HepG2 (cell line): Measurements from ENCODE around the gene STRBP. TPM values are rescaled to one million over a fixed set of nuclear protein-coding genes. Genes with fewer than 3 reads are reported as not detected.

Experiments
- ATAC-seq: fragments of 200-7000 bp; cut with Tn5 transposase; 3 replicates; pipeline ENCODE4 v1.9.1; 2020; ENCODE audit warnings: mild to moderate bottlenecking, moderate library complexity
- BruUV-seq: library from RNA; stranded (reverse); fragments of 400-500 nt; replicated peaks from 2 replicates; lab custom pipeline; 2021; lab: Mats Ljungman, UMichigan
- CTCF ChIA-PET: fragments of 300-600 bp; formaldehyde crosslinking; extraction: SDS; loops from one replicate; lab custom pipeline; 2021; ENCODE audit warnings: low total read pairs, inconsistent platforms, low intra/inter-chr PET ratio; lab: Yijun Ruan, JAX
- POLR2A ChIA-PET: fragments of 350-600 bp; sonication (Branson Sonifier 250); formaldehyde crosslinking; loops from one replicate; lab custom pipeline; 2020; ENCODE audit warnings: antibody characterized with exemption, inconsistent platforms; lab: Yijun Ruan, JAX
- DNase-seq: peaks from one replicate; pipeline ENCODE4 v3.0.0-alpha.2; 2015; ENCODE audit warnings: low spot score
- FAIRE-seq: peaks from 3 replicates; lab custom pipeline; 2011; peaks lifted over from hg19 to GRCh38; lab: Jason Lieb, UNC
- H2AFZ ChIP-seq: one replicate; pipeline ENCODE4 v1.6.1; 2011; ENCODE audit warnings: low read length, inconsistent platforms
- H3K27ac ChIP-seq: fragments of 300-600 bp; 3 replicates; pipeline ENCODE4 v1.8.0; 2011; ENCODE audit warnings: mixed run types, mild to moderate bottlenecking, mixed read lengths, low read length, inconsistent platforms; ENCODE audit not compliant: insufficient read depth; ENCODE audit errors: extremely low read length
- H3K27me3 ChIP-seq, 2 experiments: fragments of 200-600 bp in 1 of 2; 2 replicates in 1 of 2; 3 replicates in 1 of 2; pipeline versions ENCODE4 v1.6.0 to v1.8.0; 2011; ENCODE audit warnings: low read length in 2 of 2, mild to moderate bottlenecking in 2 of 2, moderate library complexity in 2 of 2, inconsistent platforms in 1 of 2; ENCODE audit not compliant: insufficient read depth in 2 of 2, control insufficient read depth in 1 of 2
- H3K36me3 ChIP-seq, 2 experiments: fragments of 200-600 bp in 1 of 2; replicated peaks in 1 of 2; 2 replicates in 1 of 2; 3 replicates in 1 of 2; pipeline versions ENCODE4 v1.5.1 to v1.8.0; 2011; ENCODE audit warnings: low read length in 2 of 2, inconsistent platforms in 1 of 2; ENCODE audit not compliant: insufficient read depth in 2 of 2, control insufficient read depth in 1 of 2
- H3K4me1 ChIP-seq: 2 replicates; pipeline ENCODE4 v1.5.1; 2012; ENCODE audit warnings: low read length, inconsistent platforms; ENCODE audit not compliant: insufficient read depth
- H3K4me2 ChIP-seq: 2 replicates; pipeline ENCODE4 v1.6.0; 2011; ENCODE audit warnings: low read depth, low read length, inconsistent platforms
- H3K4me3 ChIP-seq, 3 experiments: fragments of 200-600 bp in 1 of 3; sonication (generic), shearing (Covaris generic) in 1 of 3; replicated peaks in 1 of 3; 2 replicates each; pipeline ENCODE4 v1.5.1; 2011 to 2016; ENCODE audit warnings: low read length in 3 of 3, inconsistent platforms in 2 of 3, low read depth in 2 of 3, mild to moderate bottlenecking in 2 of 3, control low read depth in 1 of 3, mixed read lengths in 1 of 3; ENCODE audit not compliant: insufficient read depth in 1 of 3
- H3K79me2 ChIP-seq: one replicate; pipeline ENCODE4 v1.6.1; 2011; ENCODE audit warnings: low read length, inconsistent platforms; ENCODE audit not compliant: insufficient read depth
- H3K9ac ChIP-seq: 2 replicates; pipeline ENCODE4 v1.6.0; 2011; ENCODE audit warnings: mild to moderate bottlenecking, low read depth, low read length, inconsistent platforms; ENCODE audit not compliant: insufficient read depth
- H3K9me3 ChIP-seq: 2 replicates; pipeline ENCODE4 v1.5.1; 2012; ENCODE audit warnings: mild to moderate bottlenecking, low read length
- H4K20me1 ChIP-seq: 2 replicates; pipeline ENCODE4 v1.6.0; 2011; ENCODE audit warnings: inconsistent platforms, mild to moderate bottlenecking, low read length, moderate library complexity; ENCODE audit not compliant: insufficient read depth
- ADNP ChIP-seq: sonication (generic); formaldehyde crosslinking; IDR thresholded peaks from 2 replicates; pipeline ENCODE4 v1.4.0; 2020; ENCODE audit warnings: missing genetic modification reagents
- CBX1 ChIP-seq: IDR thresholded peaks from one replicate; pipeline ENCODE4 v1.6.1; 2016; ENCODE audit warnings: antibody characterized with exemption, low read depth
- WIZ ChIP-seq: sonication (generic); formaldehyde crosslinking; IDR thresholded peaks from 2 replicates; pipeline ENCODE4 v1.5.1; 2020; ENCODE audit warnings: mild to moderate bottlenecking, missing genetic modification reagents
- ZNF234 ChIP-seq: sonication (generic); formaldehyde crosslinking; conservative IDR thresholded peaks from 2 replicates; pipeline ENCODE4 v1.5.1; 2020; ENCODE audit warnings: mild to moderate bottlenecking, missing genetic modification reagents
- WGBS: methylation state at CpG from one replicate; pipeline ENCODE4 v1.1.6; 2017; ENCODE audit warnings: low lambda C conversion rate; 5-methylcytosine and 5-hydroxymethylcytosine counted together
- in situ Hi-C: cut with HindIII; loops from 2 replicates; pipeline ENCODE4 v1.10.0; 2017; ENCODE audit warnings: low pct_unique_long_range_greater_than_20kb; ENCODE audit not compliant: extremely low pct_ligation_motif_present
- intact Hi-C: fragments of 100-400 bp; cut with micrococcal nuclease; formaldehyde crosslinking; loops from one replicate; pipeline ENCODE4 v1.10.0; 2022; ENCODE audit not compliant: unreplicated experiment
- polyA plus RNA-seq, 8 experiments: library from polyadenylated mRNA; depleted of rRNA in 3 of 8; stranded (reverse) in 7 of 8; unstranded in 1 of 8; fragments of >200 nt; fragmentation: Illumina TruSeq in 4 of 8; extraction: Trizol in 4 of 8; gene quantifications; 2 replicates each; pipeline versions ENCODE4 v1.2.1 to v1.2.3, GENCODE V29; 2011 to 2016; ENCODE audit warnings: low read depth in 4 of 8, missing spikeins in 1 of 8, mixed read lengths in 1 of 8; ENCODE audit not compliant: insufficient read depth in 1 of 8
- total RNA-seq, 5 experiments: library from RNA; depleted of rRNA; stranded (reverse); fragments of >200 nt; fragmentation: Illumina TruSeq; extraction: Trizol; gene quantifications; 2 replicates each; pipeline ENCODE4 v1.2.3, GENCODE V29; 2016; ENCODE audit warnings: low read depth in 1 of 5
- TF ChIP-seq, protein P1 (sequence below): sonication (generic); formaldehyde crosslinking; IDR thresholded peaks from 2 replicates; pipeline ENCODE4 v1.4.0; 2020; ENCODE audit warnings: missing genetic modification reagents, low read depth, mild to moderate bottlenecking, borderline replicate concordance
- TF ChIP-seq, protein P2 (sequence below): IDR thresholded peaks from 2 replicates; pipeline ENCODE4 v1.6.1; 2016; ENCODE audit warnings: mild to moderate bottlenecking

Gene STRBP
- total and polyA plus RNA-seq, 2 of the 13 experiments (the other 11 are each of a cell fraction or from before 2014, with no cell fraction given) = 14.5 to 38.5 TPM

DNA sequence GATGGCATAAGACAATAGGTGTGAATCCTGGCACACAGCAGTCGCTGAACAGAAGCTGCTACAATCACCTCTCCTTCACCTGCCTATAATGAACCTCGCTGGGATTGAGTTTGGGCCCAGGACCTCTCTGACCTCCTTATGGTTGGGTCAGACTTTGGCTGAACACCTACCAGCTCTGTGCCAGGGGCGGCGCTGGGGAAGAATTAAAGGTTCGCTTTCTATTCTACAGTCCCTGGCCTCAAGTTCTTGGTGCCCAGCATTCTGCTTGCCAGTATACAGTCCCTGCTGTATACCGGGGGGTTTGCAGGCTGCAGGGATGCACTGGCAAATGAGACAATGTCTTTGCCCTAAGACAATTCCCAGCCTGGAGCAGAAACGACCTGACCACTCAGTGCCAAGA lies 895 bp upstream of the STRBP start (continued):
- TF ChIP-seq, protein P1, sequence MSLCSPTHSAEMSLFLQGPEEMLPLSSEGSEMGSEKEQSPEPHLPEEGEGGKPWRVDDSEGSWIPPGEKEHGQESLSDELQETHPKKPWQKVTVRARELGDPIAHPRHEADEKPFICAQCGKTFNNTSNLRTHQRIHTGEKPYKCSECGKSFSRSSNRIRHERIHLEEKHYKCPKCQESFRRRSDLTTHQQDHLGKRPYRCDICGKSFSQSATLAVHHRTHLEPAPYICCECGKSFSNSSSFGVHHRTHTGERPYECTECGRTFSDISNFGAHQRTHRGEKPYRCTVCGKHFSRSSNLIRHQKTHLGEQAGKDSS (CRISPR knock-in tag) = 0 out of 2 replicates have a peak, but pooled peaks have one; percentile 36
- TF ChIP-seq, protein P2, sequence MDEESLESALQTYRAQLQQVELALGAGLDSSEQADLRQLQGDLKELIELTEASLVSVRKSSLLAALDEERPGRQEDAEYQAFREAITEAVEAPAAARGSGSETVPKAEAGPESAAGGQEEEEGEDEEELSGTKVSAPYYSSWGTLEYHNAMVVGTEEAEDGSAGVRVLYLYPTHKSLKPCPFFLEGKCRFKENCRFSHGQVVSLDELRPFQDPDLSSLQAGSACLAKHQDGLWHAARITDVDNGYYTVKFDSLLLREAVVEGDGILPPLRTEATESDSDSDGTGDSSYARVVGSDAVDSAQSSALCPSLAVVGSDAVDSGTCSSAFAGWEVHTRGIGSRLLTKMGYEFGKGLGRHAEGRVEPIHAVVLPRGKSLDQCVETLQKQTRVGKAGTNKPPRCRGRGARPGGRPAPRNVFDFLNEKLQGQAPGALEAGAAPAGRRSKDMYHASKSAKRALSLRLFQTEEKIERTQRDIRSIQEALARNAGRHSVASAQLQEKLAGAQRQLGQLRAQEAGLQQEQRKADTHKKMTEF (CRISPR knock-in tag) = no peak

DNA sequence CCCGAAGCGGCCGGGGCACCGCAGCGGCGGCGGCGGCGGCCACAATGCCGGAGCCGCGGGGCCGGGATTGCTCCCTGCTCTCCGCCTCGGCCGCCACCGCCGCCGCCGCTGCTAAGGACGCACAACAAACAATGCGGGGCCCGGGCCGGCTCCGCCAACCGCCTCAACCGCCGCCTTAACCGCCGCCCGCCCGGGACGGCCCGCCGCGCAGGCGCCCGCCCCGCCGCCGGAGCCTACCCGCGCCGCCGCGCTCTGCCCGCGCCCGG lies 254 bp downstream of the STRBP start:
- peak; percentile 18 for ATAC-seq
- Histone ChIP-seq H3K4me3 (peak overlapping the region; percentile 83 to 96 (median 89)), H3K27ac (peak overlapping the region; percentile 49), H3K4me2 (peak overlapping the region; percentile 85), H3K9ac (peak overlapping the region; percentile 81), H3K27me3 (no peaks in the 10 kb centered on the region; a peak in 1 of 5 replicates), H2AFZ (no peak overlapping the region), H3K4me1 (peaks cover 53% of the 10 kb centered on the region), H3K9me3 (no peaks in the 10 kb centered on the region), H4K20me1 (0 out of 2 replicates have a peak, but pooled peaks cover 5% of the 10 kb centered on the region), H3K79me2 (peaks cover 34% of the 10 kb centered on the region), H3K36me3 (no peaks in the 10 kb centered on the region)
- CTCF ChIA-PET = no interaction called here
- POLR2A ChIA-PET = no interaction called here
- TF ChIP-seq ZNF234 (CRISPR knock-in tag) (no peak), CBX1 (no peak), WIZ (CRISPR knock-in tag) (no peak), ADNP (CRISPR knock-in tag) (no peak)
- DNase-seq = no peak
- 0% methylated on average over 1 of the region's 49 CpGs for WGBS
- in situ Hi-C loops = no loop called here
- no peak for FAIRE-seq
- no TSS peak for BruUV-seq
- intact Hi-C loops = loop anchor here (10.0 kb wide), 1 partner anchor 57 kb away; no protein-coding TSS in a partner anchor
